SK-N-SH (cell line): ENCODE measurements around the gene ABHD8.

ENCODE experiments used
- CTCF ChIP-seq: fragments of 200-600 bp; sonication (generic); IDR thresholded peaks from 2 replicates; pipeline ENCODE4 v1.6.1; 2017; ENCODE audit warnings: antibody characterized with exemption, mild to moderate bottlenecking, moderate library complexity
- EP300 ChIP-seq, 2 experiments: IDR thresholded peaks; 2 replicates each; pipeline versions ENCODE4 v1.4.0 to v1.6.1; 2012; ENCODE audit warnings: borderline replicate concordance in 1 of 2, low read depth in 1 of 2, low read length in 1 of 2
- FOXJ3 ChIP-seq: sonication (generic); formaldehyde crosslinking; IDR thresholded peaks from 2 replicates; pipeline ENCODE4 v1.5.1; 2020; ENCODE audit warnings: mild to moderate bottlenecking, missing genetic modification reagents
- GABPA ChIP-seq: IDR thresholded peaks from 2 replicates; pipeline ENCODE4 v1.4.0; 2012; ENCODE audit warnings: low read depth, mild to moderate bottlenecking
- MEF2A ChIP-seq: IDR thresholded peaks from 2 replicates; pipeline ENCODE4 v1.4.0; 2012; ENCODE audit warnings: low read depth, borderline replicate concordance
- POLR2AphosphoS5 ChIP-seq: IDR thresholded peaks from 2 replicates; pipeline ENCODE4 v1.6.1; 2012; ENCODE audit warnings: low read depth, low read length
- SIN3A ChIP-seq: IDR thresholded peaks from 2 replicates; pipeline ENCODE4 v1.6.1; 2012; ENCODE audit warnings: low read depth, mild to moderate bottlenecking, low read length, moderate library complexity, borderline replicate concordance
- SMC3 ChIP-seq: IDR thresholded peaks from 2 replicates; pipeline ENCODE4 v1.6.1; 2012; ENCODE audit warnings: low read depth, low read length, improper control_type of control experiment
- USF2 ChIP-seq: fragments of 150-350 bp; IDR thresholded peaks from 2 replicates; pipeline ENCODE4 v1.6.1; 2017; ENCODE audit warnings: antibody characterized with exemption, low read length, low read depth, borderline replicate concordance

- TF ChIP-seq CTCF: no peak
- no peak for TF ChIP-seq FOXJ3 (CRISPR knock-in tag)
- no peak for TF ChIP-seq EP300 (IDR thresholded peaks at IDR 0.05; ENCODE audit: borderline replicate concordance in 1 of 2, low read depth in 1 of 2, low read length in 1 of 2)
- TF ChIP-seq POLR2AphosphoS5: no peak
- no peak for TF ChIP-seq GABPA
- no peak for TF ChIP-seq SIN3A
- TF ChIP-seq SMC3: no peak
- TF ChIP-seq USF2: no peak
- TF ChIP-seq MEF2A: no peak
Observed at GRCh38 chr19:17341386-17341785, 38.2 kb upstream of the ABHD8 start.
